ENCODE measurements around the gene CHN2.

GRCh38 chr7:29464753-29465152 lies 270.2 kb downstream of the CHN2 start:
- no peak for TF ChIP-seq CTCF (IDR thresholded peaks at IDR 0.05)
- TF ChIP-seq SIN3A (IDR thresholded peaks at IDR 0.05; ENCODE audit: borderline replicate concordance, insufficient read depth, low read depth, low read length): no peak
- TF ChIP-seq REST (IDR thresholded peaks at IDR 0.05; ENCODE audit: insufficient read depth in 1 of 2, low read depth in 2 of 2, low read length in 1 of 2): no peak
- no peak for TF ChIP-seq POLR2AphosphoS5 (IDR thresholded peaks at IDR 0.05; ENCODE audit: low read depth, low read length)

Measured in Panc1 (cell line).